Endothelial cell of umbilical vein (primary cell): ENCODE measurements around the gene ACIN1. TPM values are rescaled to one million over a fixed set of nuclear protein-coding genes. Genes with fewer than 3 reads are reported as not detected.

ENCODE experiments used
- BruUV-seq: library from RNA; stranded (reverse); fragments of 400-500 nt; replicated peaks from 2 replicates; lab custom pipeline; 2021; lab: Mats Ljungman, UMichigan
- CTCF ChIA-PET: fragments of 300-600, 350-600 bp; sonication (Branson Sonifier 250); formaldehyde crosslinking; loops from one replicate; lab custom pipeline; 2021; ENCODE audit warnings: antibody characterized with exemption, inconsistent platforms; lab: Charles Lee
- POLR2A ChIA-PET: fragments of 300-600, 350-600 bp; sonication (Branson Sonifier 250); formaldehyde crosslinking; loops from one replicate; lab custom pipeline; 2021; ENCODE audit warnings: antibody characterized with exemption, inconsistent platforms; lab: Charles Lee
- DNase-seq: peaks from one replicate; pipeline ENCODE4 v3.0.0-alpha.2; 2011; ENCODE audit warnings: low read depth, low spot score
- FAIRE-seq: peaks from 2 replicates; lab custom pipeline; 2011; peaks lifted over from hg19 to GRCh38; lab: Jason Lieb, UNC
- H2AFZ ChIP-seq: 2 replicates; pipeline ENCODE4 v1.6.0; 2012; ENCODE audit warnings: low read depth, low read length, control low read depth, inconsistent platforms
- H3K27ac ChIP-seq: 2 replicates; pipeline ENCODE4 v1.5.1; 2011; ENCODE audit warnings: low read depth, mild to moderate bottlenecking, control low read depth, low read length, moderate library complexity; ENCODE audit not compliant: insufficient read depth
- H3K27me3 ChIP-seq, 2 experiments: 2 replicates each; pipeline versions ENCODE4 v1.6.0 to v1.6.1; 2011; ENCODE audit warnings: low read length in 2 of 2, mixed read lengths in 1 of 2; ENCODE audit not compliant: control insufficient read depth in 2 of 2, insufficient read depth in 2 of 2
- H3K36me3 ChIP-seq, 2 experiments: 2 replicates in 1 of 2; 3 replicates in 1 of 2; pipeline ENCODE4 v1.5.1; 2011; ENCODE audit warnings: low read length in 2 of 2, mild to moderate bottlenecking in 1 of 2, moderate library complexity in 1 of 2; ENCODE audit not compliant: control insufficient read depth in 2 of 2, insufficient read depth in 2 of 2; ENCODE audit errors: extremely low read depth in 1 of 2
- H3K4me1 ChIP-seq: 3 replicates; pipeline ENCODE4 v1.5.1; 2011; ENCODE audit warnings: mild to moderate bottlenecking, low read length; ENCODE audit not compliant: control insufficient read depth, insufficient read depth; ENCODE audit errors: extremely low read depth
- H3K4me2 ChIP-seq: 2 replicates; pipeline ENCODE4 v1.6.1; 2011; ENCODE audit warnings: low read length, control low read depth, mixed read lengths; ENCODE audit not compliant: insufficient read depth
- H3K4me3 ChIP-seq, 3 experiments: fragments of 200-600 bp in 1 of 3; sonication (generic), shearing (Covaris generic) in 1 of 3; replicated peaks in 1 of 3; 2 replicates each; pipeline ENCODE4 v1.5.1; 2011 to 2016; ENCODE audit warnings: control low read depth in 3 of 3, low read length in 3 of 3, mild to moderate bottlenecking in 2 of 3, inconsistent platforms in 1 of 3, low read depth in 1 of 3, moderate library complexity in 1 of 3; ENCODE audit not compliant: insufficient read depth in 1 of 3
- H3K79me2 ChIP-seq: 2 replicates; pipeline ENCODE4 v1.6.0; 2012; ENCODE audit warnings: low read length, inconsistent platforms; ENCODE audit not compliant: control insufficient read depth, insufficient read depth
- H3K9ac ChIP-seq: replicated peaks from 2 replicates; pipeline ENCODE3; 2011; ENCODE audit warnings: low read length, control low read depth; ENCODE audit not compliant: insufficient read depth; ENCODE audit errors: extremely low read depth
- H3K9me1 ChIP-seq: replicated peaks from 3 replicates; pipeline ENCODE4 v1.6.0; 2011; ENCODE audit warnings: mild to moderate bottlenecking, low read length; ENCODE audit not compliant: control insufficient read depth, insufficient read depth; ENCODE audit errors: extremely low read depth
- H3K9me3 ChIP-seq: replicated peaks from 2 replicates; pipeline ENCODE4 v1.5.1; 2012; ENCODE audit warnings: low read length, inconsistent platforms; ENCODE audit not compliant: control insufficient read depth, insufficient read depth
- H4K20me1 ChIP-seq: replicated peaks from 2 replicates; pipeline ENCODE3; 2011; ENCODE audit warnings: mild to moderate bottlenecking, low read length; ENCODE audit not compliant: control insufficient read depth, insufficient read depth; ENCODE audit errors: extremely low read depth
- EZH2 ChIP-seq: IDR thresholded peaks from 2 replicates; pipeline ENCODE4 v1.6.1; 2012; ENCODE audit warnings: borderline replicate concordance, low read depth, mild to moderate bottlenecking, moderate library complexity, low read length, inconsistent platforms; ENCODE audit not compliant: severe bottlenecking
- FOS ChIP-seq: IDR thresholded peaks from 2 replicates; pipeline ENCODE4 v1.6.1; 2011; ENCODE audit warnings: mild to moderate bottlenecking, low read length, moderate library complexity, borderline replicate concordance; ENCODE audit not compliant: insufficient read depth
- GATA2 ChIP-seq: IDR thresholded peaks from 2 replicates; pipeline ENCODE4 v1.7.0; 2011; ENCODE audit warnings: low read depth, mild to moderate bottlenecking, moderate library complexity, mixed read lengths, low read length; ENCODE audit not compliant: insufficient read length, insufficient read depth
- JUN ChIP-seq: IDR thresholded peaks from 2 replicates; pipeline ENCODE4 v1.6.1; 2011; ENCODE audit warnings: borderline replicate concordance, low read depth; ENCODE audit not compliant: insufficient read length, insufficient read depth
- MYC ChIP-seq: IDR thresholded peaks from one replicate; pipeline ENCODE4 v1.6.1; 2011; ENCODE audit warnings: mild to moderate bottlenecking, low read depth, low read length
- POLR2A ChIP-seq: IDR thresholded peaks from 2 replicates; pipeline ENCODE4 v1.6.1; 2012; ENCODE audit warnings: low read depth, mild to moderate bottlenecking, control low read depth, low read length
- POLR2AphosphoS5 ChIP-seq: IDR thresholded peaks from 2 replicates; pipeline ENCODE4 v1.6.1; 2012; ENCODE audit warnings: low read depth, mild to moderate bottlenecking, control low read depth, low read length, moderate library complexity; ENCODE audit not compliant: insufficient read depth
- dilution Hi-C: fragments of 300-500 bp; cut with MboI; formaldehyde crosslinking; loops from one replicate; pipeline ENCODE4 v1.15.0; 2019; ENCODE audit warnings: low sequenced_read_pairs; ENCODE audit not compliant: extremely low pct_ligation_motif_present
- intact Hi-C: fragments of 100-400 bp; cut with micrococcal nuclease; formaldehyde crosslinking; loops from one replicate; pipeline ENCODE4 v1.10.0; 2022
- polyA plus RNA-seq, 4 experiments: library from polyadenylated mRNA; depleted of rRNA in 3 of 4; stranded (reverse) in 3 of 4; unstranded in 1 of 4; fragments of >200 nt; gene quantifications; 2 replicates each; pipeline versions ENCODE4 v1.2.1 to v1.2.3, GENCODE V29; 2011 to 2012; ENCODE audit warnings: missing spikeins in 1 of 4
- total RNA-seq: library from RNA; stranded (reverse); gene quantifications from 2 replicates; pipeline ENCODE4 v1.2.3, GENCODE V29; 2021
- TF ChIP-seq, protein P1 (sequence below), 2 donors: IDR thresholded peaks; 1 replicate in 1 of 2; 2 replicates in 1 of 2; pipeline ENCODE4 v1.5.1; 2011; ENCODE audit warnings: low read length in 2 of 2, mild to moderate bottlenecking in 2 of 2, moderate library complexity in 2 of 2, control low read depth in 1 of 2, inconsistent platforms in 1 of 2, low read depth in 1 of 2; ENCODE audit not compliant: insufficient read depth in 1 of 2; ENCODE audit errors: extremely low read depth in 1 of 2
- TF ChIP-seq, protein P2 (sequence below): IDR thresholded peaks from 2 replicates; pipeline ENCODE4 v1.6.1; 2011; ENCODE audit not compliant: insufficient read depth, insufficient read length

ACIN1 gene
- total and polyA plus RNA-seq, 2 donors (not counting 3 experiments of a cell fraction or from before 2014, with no cell fraction given): 146 to 240 TPM

DNA sequence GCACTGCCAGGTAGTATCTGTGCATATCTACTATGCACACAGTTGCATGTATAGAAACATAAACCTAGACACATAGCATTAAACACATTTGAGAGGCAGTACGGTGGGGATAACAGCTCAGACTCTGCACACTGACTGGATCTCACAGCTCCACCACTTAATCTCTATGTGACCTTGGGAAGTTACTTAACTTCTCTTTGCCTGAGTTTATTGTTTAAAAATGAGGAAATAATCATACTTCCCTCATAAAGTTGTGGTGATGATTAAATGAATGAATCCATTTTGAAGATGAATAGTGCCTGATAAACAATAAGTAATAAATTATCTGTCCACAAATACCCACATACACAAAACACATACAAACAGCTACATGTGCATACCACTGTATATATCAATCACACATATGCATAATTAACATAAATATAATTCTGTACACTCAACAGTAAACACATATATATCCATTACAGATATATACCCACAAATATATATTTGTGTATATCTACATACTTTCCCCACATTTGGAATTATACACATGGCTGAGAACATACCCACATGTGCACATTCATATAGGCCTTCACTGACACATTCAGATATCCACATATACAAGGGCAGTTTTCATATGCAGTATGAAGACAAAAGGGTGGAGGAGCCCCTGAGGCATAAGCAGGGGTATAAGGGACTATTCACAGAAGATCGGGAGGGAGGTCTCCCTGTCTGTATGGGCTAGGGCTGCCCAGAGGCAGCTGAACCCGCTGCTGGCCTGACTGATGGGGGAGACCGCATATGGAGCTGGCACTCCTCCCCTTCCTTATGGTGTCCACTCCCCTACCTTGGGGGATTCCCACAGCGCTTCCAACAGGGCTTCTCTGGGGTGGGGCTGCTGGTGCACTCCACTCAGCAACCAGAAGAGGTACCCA is 43.5 kb downstream of the ACIN1 start:
- intact Hi-C loops: loop anchor here (10.0 kb wide), 1 partner anchor 227 kb away; the partner anchor contains the start of gene MRPL52

DNA sequence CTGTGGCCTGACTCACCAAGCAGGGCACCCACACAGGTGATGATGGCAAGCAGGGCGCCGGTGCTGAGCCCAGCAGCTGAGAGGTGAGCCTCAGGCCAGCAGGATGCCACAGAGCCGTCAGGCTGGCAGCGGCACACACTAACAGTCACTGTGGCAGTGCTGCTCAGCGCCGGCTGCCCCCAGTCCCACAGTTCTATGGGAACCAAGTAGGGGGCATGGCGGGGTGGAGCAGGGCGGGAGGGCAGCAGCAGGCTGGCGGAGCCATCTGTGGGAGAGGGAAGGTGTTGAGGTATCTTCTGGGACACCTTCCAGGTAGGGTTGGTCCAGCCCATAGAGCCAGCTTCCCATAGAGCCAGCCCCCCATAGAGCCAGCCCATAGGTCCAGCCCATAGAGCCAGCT is 45.9 kb downstream of the ACIN1 start:
- Histone ChIP-seq H3K4me2 (no peak overlapping the region), H2AFZ (no peak overlapping the region), H3K9ac (no peak overlapping the region), H3K4me1 (peaks cover 36% of the 10 kb centered on the region), H3K9me1 (no peaks in the 10 kb centered on the region), H3K9me3 (no peaks in the 10 kb centered on the region), H3K36me3 (peaks cover 0 to 13% of the 10 kb centered on the region in 2 experiments), H4K20me1 (no peaks in the 10 kb centered on the region), H3K79me2 (no peaks in the 10 kb centered on the region), H3K27ac (no peak overlapping the region), H3K27me3 (no peaks in the 10 kb centered on the region), H3K4me3 (no peak overlapping the region)
- TF ChIP-seq, protein P1, sequence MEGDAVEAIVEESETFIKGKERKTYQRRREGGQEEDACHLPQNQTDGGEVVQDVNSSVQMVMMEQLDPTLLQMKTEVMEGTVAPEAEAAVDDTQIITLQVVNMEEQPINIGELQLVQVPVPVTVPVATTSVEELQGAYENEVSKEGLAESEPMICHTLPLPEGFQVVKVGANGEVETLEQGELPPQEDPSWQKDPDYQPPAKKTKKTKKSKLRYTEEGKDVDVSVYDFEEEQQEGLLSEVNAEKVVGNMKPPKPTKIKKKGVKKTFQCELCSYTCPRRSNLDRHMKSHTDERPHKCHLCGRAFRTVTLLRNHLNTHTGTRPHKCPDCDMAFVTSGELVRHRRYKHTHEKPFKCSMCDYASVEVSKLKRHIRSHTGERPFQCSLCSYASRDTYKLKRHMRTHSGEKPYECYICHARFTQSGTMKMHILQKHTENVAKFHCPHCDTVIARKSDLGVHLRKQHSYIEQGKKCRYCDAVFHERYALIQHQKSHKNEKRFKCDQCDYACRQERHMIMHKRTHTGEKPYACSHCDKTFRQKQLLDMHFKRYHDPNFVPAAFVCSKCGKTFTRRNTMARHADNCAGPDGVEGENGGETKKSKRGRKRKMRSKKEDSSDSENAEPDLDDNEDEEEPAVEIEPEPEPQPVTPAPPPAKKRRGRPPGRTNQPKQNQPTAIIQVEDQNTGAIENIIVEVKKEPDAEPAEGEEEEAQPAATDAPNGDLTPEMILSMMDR (IDR thresholded peaks at IDR 0.05; ENCODE audit: extremely low read depth in 1 of 2, insufficient read depth in 1 of 2, low read depth in 1 of 2, low read length in 2 of 2): no peak
- TF ChIP-seq EZH2: no peak
- no peak for TF ChIP-seq GATA2
- no peak for TF ChIP-seq POLR2A
- TF ChIP-seq JUN: no peak
- TF ChIP-seq, protein P2, sequence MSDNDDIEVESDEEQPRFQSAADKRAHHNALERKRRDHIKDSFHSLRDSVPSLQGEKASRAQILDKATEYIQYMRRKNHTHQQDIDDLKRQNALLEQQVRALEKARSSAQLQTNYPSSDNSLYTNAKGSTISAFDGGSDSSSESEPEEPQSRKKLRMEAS: no peak
- TF ChIP-seq MYC: no peak
- TF ChIP-seq POLR2AphosphoS5: no peak
- no peak for TF ChIP-seq FOS
- intact Hi-C loops: no loop called here
- ChIA-PET POLR2A (interaction anchor here (0.6 kb wide), 1 partner anchor 30 kb away, joined by 7 read pairs; no protein-coding TSS in a partner anchor), CTCF (interaction anchor here (1.4 to 4.0 kb wide), 2 partner anchors 54 to 62 kb away, joined by 5 to 33 read pairs; no protein-coding TSS in a partner anchor)
- dilution Hi-C loops: no loop called here
- no TSS peak for BruUV-seq
- no peak for DNase-seq
- FAIRE-seq: no peak

More for the DNA sequence above, 43.5 kb downstream of the ACIN1 start:
- H3K4me2 ChIP-seq: no peak overlapping the region
- H3K27ac ChIP-seq: no peak overlapping the region
- FAIRE-seq (no peak), DNase-seq (no peak)
- H4K20me1 ChIP-seq: no peaks in the 10 kb centered on the region
- no peaks in the 10 kb centered on the region for H3K27me3 ChIP-seq
- CTCF ChIA-PET: interaction anchor here (0.8 to 13.4 kb wide), 5 partner anchors 11 to 494 kb away, joined by 3 to 1071 read pairs (median 6); partner anchors contain the start of gene AJUBA
- dilution Hi-C loops: no loop called here
- H3K36me3 ChIP-seq: peaks cover 0 to 13% of the 10 kb centered on the region in 2 experiments
- H3K9me3 ChIP-seq: no peaks in the 10 kb centered on the region
- POLR2A ChIA-PET: interaction anchor here (0.5 kb wide), 1 partner anchor 74 kb away, joined by 3 read pairs; no protein-coding TSS in a partner anchor
- TF ChIP-seq JUN: no peak
- TF ChIP-seq EZH2: no peak
- H3K4me1 ChIP-seq: peaks cover 16% of the 10 kb centered on the region
- H3K4me3 ChIP-seq: no peak overlapping the region
- H3K9ac ChIP-seq: no peak overlapping the region
- H3K9me1 ChIP-seq: no peaks in the 10 kb centered on the region
- no TSS peak for BruUV-seq
- no peak overlapping the region for H2AFZ ChIP-seq
- no peaks in the 10 kb centered on the region for H3K79me2 ChIP-seq
